IMR-90 (cell line): ENCODE data around the gene HES6. TPM values are rescaled to one million over a fixed set of nuclear protein-coding genes. Genes with fewer than 3 reads are reported as not detected.

Source experiments
- ATAC-seq: fragments of 200-7000 bp; cut with Tn5 transposase; 2 replicates; pipeline ENCODE4 v1.9.1; 2020; ENCODE audit warnings: low read depth, mild to moderate bottlenecking, moderate library complexity
- BruUV-seq: library from RNA; stranded (reverse); fragments of 400-500 nt; replicated peaks from 2 replicates; lab custom pipeline; 2021; lab: Mats Ljungman, UMichigan
- CTCF ChIA-PET: fragments of 300-600 bp; formaldehyde crosslinking; extraction: SDS; loops from one replicate; lab custom pipeline; 2021; ENCODE audit warnings: antibody characterized with exemption; lab: Yijun Ruan, JAX
- POLR2A ChIA-PET: fragments of 300-600 bp; sonication (Branson Sonifier 250); formaldehyde crosslinking; loops from one replicate; lab custom pipeline; 2022; ENCODE audit warnings: antibody characterized with exemption; ENCODE audit not compliant: unreplicated experiment; lab: Charles Lee
- DNase-seq: peaks from one replicate; pipeline ENCODE4 v3.0.0; 2013
- H2AFZ ChIP-seq: replicated peaks from 2 replicates; pipeline ENCODE3; 2013; ENCODE audit warnings: low read length, mild to moderate bottlenecking; ENCODE audit not compliant: poor library complexity
- H2AK5ac ChIP-seq: 2 replicates; pipeline ENCODE4 v1.6.1; 2013; ENCODE audit warnings: low read depth, low read length, inconsistent platforms
- H2AK9ac ChIP-seq: replicated peaks from 2 replicates; pipeline ENCODE3; 2013; ENCODE audit warnings: mild to moderate bottlenecking, low read depth, low read length, moderate library complexity; ENCODE audit not compliant: poor library complexity
- H2BK120ac ChIP-seq: 2 replicates; pipeline ENCODE4 v1.6.1; 2013; ENCODE audit warnings: low read depth, low read length, inconsistent platforms
- H2BK15ac ChIP-seq: 3 replicates; pipeline ENCODE4 v1.6.1; 2013; ENCODE audit warnings: low read depth, low read length, inconsistent platforms
- H2BK20ac ChIP-seq: 2 replicates; pipeline ENCODE4 v1.6.1; 2013; ENCODE audit warnings: low read depth, mild to moderate bottlenecking, inconsistent platforms, low read length, moderate library complexity
- H2BK5ac ChIP-seq: 2 replicates; pipeline ENCODE4 v1.6.1; 2013; ENCODE audit warnings: mild to moderate bottlenecking, low read depth, low read length, inconsistent platforms; ENCODE audit not compliant: poor library complexity, severe bottlenecking
- H3K14ac ChIP-seq: replicated peaks from 2 replicates; pipeline ENCODE4 v1.6.1; 2013; ENCODE audit warnings: low read depth, low read length, inconsistent platforms
- H3K18ac ChIP-seq: 2 replicates; pipeline ENCODE4 v1.6.1; 2013; ENCODE audit warnings: low read depth, low read length, control low read depth
- H3K23ac ChIP-seq: 2 replicates; pipeline ENCODE4 v1.6.1; 2013; ENCODE audit warnings: low read depth, low read length, inconsistent platforms
- H3K27ac ChIP-seq: 2 replicates; pipeline ENCODE4 v1.5.1; 2013; ENCODE audit warnings: mild to moderate bottlenecking, control low read depth, low read length; ENCODE audit not compliant: insufficient read depth
- H3K27me3 ChIP-seq: 2 replicates; pipeline ENCODE4 v1.6.1; 2013; ENCODE audit warnings: low read length; ENCODE audit not compliant: control insufficient read depth, insufficient read depth
- H3K36me3 ChIP-seq: 2 replicates; pipeline ENCODE4 v1.6.1; 2013; ENCODE audit warnings: low read length, mixed read lengths; ENCODE audit not compliant: control insufficient read depth, insufficient read depth
- H3K4ac ChIP-seq: 2 replicates; pipeline ENCODE4 v1.6.1; 2013; ENCODE audit warnings: low read depth, low read length, inconsistent platforms
- H3K4me1 ChIP-seq: 2 replicates; pipeline ENCODE4 v1.6.1; 2013; ENCODE audit warnings: low read length, mixed read lengths; ENCODE audit not compliant: control insufficient read depth, insufficient read depth
- H3K4me2 ChIP-seq: 2 replicates; pipeline ENCODE4 v1.6.1; 2013; ENCODE audit warnings: low read depth, mild to moderate bottlenecking, control low read depth, low read length, moderate library complexity
- H3K4me3 ChIP-seq: 2 replicates; pipeline ENCODE4 v1.5.1; 2013; ENCODE audit warnings: low read depth, mild to moderate bottlenecking, control low read depth, low read length, moderate library complexity; ENCODE audit not compliant: insufficient read depth
- H3K56ac ChIP-seq: 2 replicates; pipeline ENCODE4 v1.6.1; 2013; ENCODE audit warnings: low read length, inconsistent platforms; ENCODE audit not compliant: insufficient read depth; ENCODE audit errors: extremely low read depth
- H3K79me1 ChIP-seq, 2 experiments: 2 replicates each; pipeline ENCODE4 v1.6.1; 2013; ENCODE audit warnings: low read length in 2 of 2, inconsistent platforms in 1 of 2, low read depth in 1 of 2
- H3K9ac ChIP-seq: 2 replicates; pipeline ENCODE4 v1.6.1; 2013; ENCODE audit warnings: low read depth, low read length, control low read depth
- H3K9me1 ChIP-seq: 2 replicates; pipeline ENCODE4 v1.6.1; 2013; ENCODE audit warnings: low read length, inconsistent platforms; ENCODE audit not compliant: insufficient read depth
- H3K9me3 ChIP-seq: 2 replicates; pipeline ENCODE4 v1.6.1; 2013; ENCODE audit warnings: low read length; ENCODE audit not compliant: control insufficient read depth, insufficient read depth
- H4K20me1 ChIP-seq: 2 replicates; pipeline ENCODE4 v1.6.1; 2013; ENCODE audit warnings: low read length, inconsistent platforms; ENCODE audit not compliant: insufficient read depth
- H4K5ac ChIP-seq: 2 replicates; pipeline ENCODE4 v1.6.1; 2013; ENCODE audit warnings: mild to moderate bottlenecking, low read depth, low read length, control low read depth
- H4K8ac ChIP-seq, 2 experiments: 2 replicates each; pipeline ENCODE4 v1.6.1; 2013; ENCODE audit warnings: low read depth in 2 of 2, low read length in 2 of 2, control low read depth in 1 of 2, inconsistent platforms in 1 of 2
- H4K91ac ChIP-seq: 2 replicates; pipeline ENCODE4 v1.6.1; 2013; ENCODE audit warnings: low read depth, low read length, inconsistent platforms; ENCODE audit not compliant: insufficient read depth
- BHLHE40 ChIP-seq: fragments of 150-350 bp; IDR thresholded peaks from 2 replicates; pipeline ENCODE4 v1.6.1; 2016; ENCODE audit warnings: mild to moderate bottlenecking, low read depth, low read length
- CEBPB ChIP-seq: IDR thresholded peaks from 2 replicates; pipeline ENCODE4 v1.6.1; 2012; ENCODE audit warnings: low read depth, low read length, improper control_type of control experiment
- CHD1 ChIP-seq: IDR thresholded peaks from 2 replicates; pipeline ENCODE4 v1.6.1; 2012; ENCODE audit warnings: low read depth, low read length, improper control_type of control experiment
- MAFK ChIP-seq: IDR thresholded peaks from 2 replicates; pipeline ENCODE4 v1.6.1; 2012; ENCODE audit warnings: low read depth, low read length, improper control_type of control experiment
- MAZ ChIP-seq: IDR thresholded peaks from 2 replicates; pipeline ENCODE4 v1.6.1; 2012; ENCODE audit warnings: low read depth, mild to moderate bottlenecking, low read length, improper control_type of control experiment, moderate library complexity, borderline replicate concordance
- MXI1 ChIP-seq: IDR thresholded peaks from 2 replicates; pipeline ENCODE4 v1.6.1; 2012; ENCODE audit warnings: low read depth, mild to moderate bottlenecking, low read length, moderate library complexity, borderline replicate concordance
- NFE2L2 ChIP-seq: fragments of 150-350 bp; IDR thresholded peaks from 2 replicates; pipeline ENCODE4 v1.6.1; 2016; ENCODE audit warnings: low read depth, mild to moderate bottlenecking, low read length
- POLR2A ChIP-seq: IDR thresholded peaks from 2 replicates; pipeline ENCODE4 v1.6.1; 2012; ENCODE audit warnings: mild to moderate bottlenecking, low read depth, low read length
- RAD21 ChIP-seq: IDR thresholded peaks from 2 replicates; pipeline ENCODE4 v1.6.1; 2012; ENCODE audit warnings: low read length, improper control_type of control experiment
- RCOR1 ChIP-seq: IDR thresholded peaks from 2 replicates; pipeline ENCODE4 v1.6.1; 2012; ENCODE audit warnings: mild to moderate bottlenecking, low read length, improper control_type of control experiment; ENCODE audit not compliant: insufficient replicate concordance
- RFX5 ChIP-seq: IDR thresholded peaks from 2 replicates; pipeline ENCODE4 v1.8.0; 2012; ENCODE audit warnings: low read depth, mild to moderate bottlenecking, low read length, moderate library complexity
- SMC3 ChIP-seq: fragments of 150-350 bp; IDR thresholded peaks from 2 replicates; pipeline ENCODE4 v1.6.1; 2016; ENCODE audit warnings: low read depth, mild to moderate bottlenecking, antibody characterized with exemption, low read length, moderate library complexity
- WGBS, 2 experiments: methylation state at CpG; one replicate each; pipeline versions ENCODE4 v1.1.5 to v1.1.7; 2013; ENCODE audit warnings: missing lambda C conversion rate in 2 of 2; ENCODE audit not compliant: insufficient read length in 1 of 2; ENCODE audit errors: extremely low coverage in 2 of 2; 5-methylcytosine and 5-hydroxymethylcytosine counted together
- dilution Hi-C: fragments of 300-500 bp; cut with HindIII; formaldehyde crosslinking; loops from one replicate; pipeline ENCODE4 v1.14.3; 2018; ENCODE audit warnings: low sequenced_read_pairs; ENCODE audit not compliant: unreplicated experiment
- in situ Hi-C: fragments of 300-500 bp; cut with MboI; formaldehyde crosslinking; loops from 3 replicates; pipeline ENCODE4 v1.14.3; 2019; ENCODE audit warnings: low sequenced_read_pairs, inconsistent platforms, mixed read lengths
- intact Hi-C: fragments of 100-400 bp; cut with micrococcal nuclease; formaldehyde crosslinking; loops from 2 replicates; pipeline ENCODE4 v1.10.0; 2022
- polyA plus RNA-seq, 3 experiments: library from polyadenylated mRNA; depleted of rRNA; stranded (reverse); fragments of >200 nt; gene quantifications; 2 replicates each; pipeline ENCODE4 v1.2.3, GENCODE V29; 2012; ENCODE audit warnings: low replicate concordance in 1 of 3
- total RNA-seq: library from RNA; depleted of rRNA; stranded (reverse); fragments of >200 nt; gene quantifications from 2 replicates; pipeline ENCODE4 v1.2.3, GENCODE V29; 2012
- TF ChIP-seq, protein P1 (sequence below): fragments of 150-350 bp; IDR thresholded peaks from 2 replicates; pipeline ENCODE4 v1.6.1; 2016; ENCODE audit warnings: low read depth, mild to moderate bottlenecking, low read length, moderate library complexity, borderline replicate concordance
- TF ChIP-seq, protein P2 (sequence below): conservative IDR thresholded peaks from 2 replicates; pipeline ENCODE4 v1.5.1; 2012; ENCODE audit warnings: mild to moderate bottlenecking, low read depth, low read length, improper control_type of control experiment

The HES6 gene
- total and polyA plus RNA-seq, 2 of the 4 experiments (the other 2 are of a cell fraction) = 1.3 to 3.3 TPM

GRCh38 chr2:238202326-238203093 is 37.3 kb downstream of the HES6 start (continued):
- TF ChIP-seq CEBPB (no peak), MAZ (no peak)

DNA sequence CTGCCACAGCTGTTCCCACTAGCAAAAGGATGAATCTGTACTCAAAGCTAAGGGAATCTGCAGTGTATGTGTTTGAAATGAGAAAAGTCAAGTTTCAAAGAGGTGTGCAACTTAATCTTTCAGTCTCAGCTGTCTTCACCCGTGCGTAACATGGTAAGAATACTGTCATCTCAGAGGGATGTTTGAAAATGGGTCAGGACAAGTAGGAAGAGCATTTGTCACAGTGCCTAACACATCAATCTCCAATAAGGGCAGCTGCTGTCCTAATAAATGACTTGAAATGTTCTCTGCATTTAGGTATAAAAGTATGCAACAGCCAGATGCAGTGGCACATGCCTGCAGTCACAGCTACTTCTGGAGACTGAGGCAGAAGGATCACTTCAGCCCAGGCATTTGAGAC is 49.4 kb downstream of the HES6 start:
- dilution Hi-C loops (no loop called here), in situ Hi-C loops (no loop called here)
- CTCF ChIA-PET = interaction anchor here (0.7 kb wide), 1 partner anchor 50 kb away, joined by 5 read pairs; no protein-coding TSS in a partner anchor
- TF ChIP-seq, protein P1, sequence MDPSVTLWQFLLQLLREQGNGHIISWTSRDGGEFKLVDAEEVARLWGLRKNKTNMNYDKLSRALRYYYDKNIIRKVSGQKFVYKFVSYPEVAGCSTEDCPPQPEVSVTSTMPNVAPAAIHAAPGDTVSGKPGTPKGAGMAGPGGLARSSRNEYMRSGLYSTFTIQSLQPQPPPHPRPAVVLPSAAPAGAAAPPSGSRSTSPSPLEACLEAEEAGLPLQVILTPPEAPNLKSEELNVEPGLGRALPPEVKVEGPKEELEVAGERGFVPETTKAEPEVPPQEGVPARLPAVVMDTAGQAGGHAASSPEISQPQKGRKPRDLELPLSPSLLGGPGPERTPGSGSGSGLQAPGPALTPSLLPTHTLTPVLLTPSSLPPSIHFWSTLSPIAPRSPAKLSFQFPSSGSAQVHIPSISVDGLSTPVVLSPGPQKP = no peak
- no peak for TF ChIP-seq RAD21
- TF ChIP-seq CHD1 = no peak
- TF ChIP-seq MAFK = no peak
- no peak for TF ChIP-seq RCOR1
- TF ChIP-seq BHLHE40 = no peak
- no peak for TF ChIP-seq SMC3
- TF ChIP-seq CEBPB = no peak
- TF ChIP-seq, protein P2, sequence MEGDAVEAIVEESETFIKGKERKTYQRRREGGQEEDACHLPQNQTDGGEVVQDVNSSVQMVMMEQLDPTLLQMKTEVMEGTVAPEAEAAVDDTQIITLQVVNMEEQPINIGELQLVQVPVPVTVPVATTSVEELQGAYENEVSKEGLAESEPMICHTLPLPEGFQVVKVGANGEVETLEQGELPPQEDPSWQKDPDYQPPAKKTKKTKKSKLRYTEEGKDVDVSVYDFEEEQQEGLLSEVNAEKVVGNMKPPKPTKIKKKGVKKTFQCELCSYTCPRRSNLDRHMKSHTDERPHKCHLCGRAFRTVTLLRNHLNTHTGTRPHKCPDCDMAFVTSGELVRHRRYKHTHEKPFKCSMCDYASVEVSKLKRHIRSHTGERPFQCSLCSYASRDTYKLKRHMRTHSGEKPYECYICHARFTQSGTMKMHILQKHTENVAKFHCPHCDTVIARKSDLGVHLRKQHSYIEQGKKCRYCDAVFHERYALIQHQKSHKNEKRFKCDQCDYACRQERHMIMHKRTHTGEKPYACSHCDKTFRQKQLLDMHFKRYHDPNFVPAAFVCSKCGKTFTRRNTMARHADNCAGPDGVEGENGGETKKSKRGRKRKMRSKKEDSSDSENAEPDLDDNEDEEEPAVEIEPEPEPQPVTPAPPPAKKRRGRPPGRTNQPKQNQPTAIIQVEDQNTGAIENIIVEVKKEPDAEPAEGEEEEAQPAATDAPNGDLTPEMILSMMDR = no peak
- no peak for TF ChIP-seq POLR2A
- no peak for TF ChIP-seq MAZ
- no peak for TF ChIP-seq MXI1
- TF ChIP-seq RFX5 = no peak
- no peak for TF ChIP-seq NFE2L2

More for the DNA sequence above, 49.4 kb downstream of the HES6 start:
- Histone ChIP-seq H2BK5ac (no peak overlapping the region), H3K36me3 (peaks cover 56% of the 10 kb centered on the region), H3K56ac (no peak overlapping the region), H3K4me2 (no peak overlapping the region), H3K4me1 (no peaks in the 10 kb centered on the region), H2AFZ (no peak overlapping the region), H4K91ac (no peak overlapping the region), H2AK5ac (no peak overlapping the region), H4K8ac (no peak overlapping the region), H4K5ac (no peak overlapping the region), H2AK9ac (no peak overlapping the region), H3K4me3 (no peak overlapping the region), H3K9me3 (no peaks in the 10 kb centered on the region), H2BK15ac (no peak overlapping the region), H2BK20ac (no peak overlapping the region), H2BK120ac (no peak overlapping the region), H3K18ac (no peak overlapping the region), H3K79me1 (peaks cover 15 to 39% of the 10 kb centered on the region in 2 experiments), H3K9ac (no peak overlapping the region), H3K23ac (no peak overlapping the region), H3K27ac (no peak overlapping the region), H4K20me1 (peaks cover 9% of the 10 kb centered on the region), H3K14ac (no peak overlapping the region), H3K27me3 (no peaks in the 10 kb centered on the region), H3K9me1 (peaks cover under 1% of the 10 kb centered on the region; the same call in 1 of the 2 replicates), H3K4ac (no peak overlapping the region)
- intact Hi-C loops = no loop called here
- ATAC-seq (no peak), DNase-seq (no peak)
- WGBS, 2 experiments = no CpG with 5 or more reads among the region's 2 CpGs
- no TSS peak for BruUV-seq
- POLR2A ChIA-PET = no interaction called here
